IPS-18c (cell line): Measurements from ENCODE around the gene SYT11.
"Not testable (repeated sequence)": the region's sequence is repeated elsewhere in the genome, so short reads cannot be mapped to it uniquely, and the experiment has no call there.

Source experiments
- H3K4me3 ChIP-seq: 2 replicates; pipeline ENCODE4 v1.7.0; 2013; ENCODE audit warnings: low read depth, mild to moderate bottlenecking, low read length, moderate library complexity; ENCODE audit not compliant: insufficient read depth
- H3K9me3 ChIP-seq: one replicate; pipeline ENCODE4 v1.6.1; 2013; ENCODE audit warnings: mild to moderate bottlenecking, low read length, moderate library complexity; ENCODE audit not compliant: control insufficient read depth, insufficient read depth

SYT11 gene

GRCh38 chr1:155859234-155859829 is at the start of gene SYT11:
Gene SYT11 (plus strand): TSS chr1:155859567. CDS start chr1:155859762, 195 bp downstream.
- H3K9me3 ChIP-seq, result peaks cover 2% of the 10 kb centered on the region
- peak within 1 kb of the TSS; percentile 62; the same call in 1 of the 2 replicates for H3K4me3 ChIP-seq

GRCh38 chr1:155812878-155813277 is 46.5 kb upstream of the SYT11 start:
- no peaks in the 10 kb centered on the region for H3K9me3 ChIP-seq

GRCh38 chr1:155813672-155814071 is 45.7 kb upstream of the SYT11 start:
- Histone ChIP-seq H3K9me3 (no peaks in the 10 kb centered on the region), H3K4me3 (no peak overlapping the region)

More at GRCh38 chr1:155812878-155813277, 46.5 kb upstream of the SYT11 start:
- no peak overlapping the region for H3K4me3 ChIP-seq

GRCh38 chr1:155816351-155816750 is 43.0 kb upstream of the SYT11 start:
- no peaks in the 10 kb centered on the region for H3K9me3 ChIP-seq

GRCh38 chr1:155827450-155827849 is 31.9 kb upstream of the SYT11 start:
- Histone ChIP-seq H3K4me3 (no peak overlapping the region), H3K9me3 (no peaks in the 10 kb centered on the region)

More at GRCh38 chr1:155816351-155816750, 43.0 kb upstream of the SYT11 start:
- H3K4me3 ChIP-seq, result no peak overlapping the region

- no peaks in the 10 kb centered on the region for H3K9me3 ChIP-seq
- no peak overlapping the region for H3K4me3 ChIP-seq
Observed at GRCh38 chr1:155831279-155831976, 27.9 kb upstream of the SYT11 start.

GRCh38 chr1:155833665-155834295 is 25.6 kb upstream of the SYT11 start:
- no peak overlapping the region; the same call in 1 of the 2 replicates for H3K4me3 ChIP-seq
- no peaks in the 10 kb centered on the region for H3K9me3 ChIP-seq

GRCh38 chr1:155834296-155834926 is 25.0 kb upstream of the SYT11 start:
- no peaks in the 10 kb centered on the region for H3K9me3 ChIP-seq
- no peak overlapping the region for H3K4me3 ChIP-seq

- H3K9me3 ChIP-seq, H3K4me3 ChIP-seq: not testable (repeated sequence)
Observed at GRCh38 chr1:155834927-155835399, 24.4 kb upstream of the SYT11 start.

GRCh38 chr1:155835548-155835947 is 23.8 kb upstream of the SYT11 start:
- Histone ChIP-seq H3K4me3 (no peak overlapping the region), H3K9me3 (no peaks in the 10 kb centered on the region)

GRCh38 chr1:155840386-155840785 is 19.0 kb upstream of the SYT11 start:
- Histone ChIP-seq H3K9me3 (no peaks in the 10 kb centered on the region), H3K4me3 (no peak overlapping the region)

GRCh38 chr1:155844860-155845421 is 14.4 kb upstream of the SYT11 start:
- Histone ChIP-seq H3K4me3 (no peak overlapping the region), H3K9me3 (no peaks in the 10 kb centered on the region)

- Histone ChIP-seq H3K4me3 (no peak overlapping the region), H3K9me3 (no peaks in the 10 kb centered on the region)
Observed at GRCh38 chr1:155847823-155848529, 11.4 kb upstream of the SYT11 start.

GRCh38 chr1:155850345-155850744 is 9.0 kb upstream of the SYT11 start:
- no peak overlapping the region for H3K4me3 ChIP-seq
- no peaks in the 10 kb centered on the region for H3K9me3 ChIP-seq

GRCh38 chr1:155856257-155856974 is 3.0 kb upstream of the SYT11 start:
- Histone ChIP-seq H3K9me3 (no peaks in the 10 kb centered on the region), H3K4me3 (peak overlapping the region; percentile 90)
